ENCODE data around the gene HOXB9.
A peak's percentile ranks its signal among the peaks of the same experiment; 100 is the strongest.

The HOXB9 gene

GRCh38 chr17:48624544-48625494, 1.3 kb downstream of the HOXB9 start:
- DNase-seq (ENCODE audit: low read depth in 2 of 2): no peak

GRCh38 chr17:48624118-48624517, 2.0 kb downstream of the HOXB9 start:
- no peak for DNase-seq (ENCODE audit: low read depth in 2 of 2)

- no peak for DNase-seq (ENCODE audit: low read depth in 2 of 2)
Observed at GRCh38 chr17:48623583-48623982, 2.6 kb downstream of the HOXB9 start.

DNA sequence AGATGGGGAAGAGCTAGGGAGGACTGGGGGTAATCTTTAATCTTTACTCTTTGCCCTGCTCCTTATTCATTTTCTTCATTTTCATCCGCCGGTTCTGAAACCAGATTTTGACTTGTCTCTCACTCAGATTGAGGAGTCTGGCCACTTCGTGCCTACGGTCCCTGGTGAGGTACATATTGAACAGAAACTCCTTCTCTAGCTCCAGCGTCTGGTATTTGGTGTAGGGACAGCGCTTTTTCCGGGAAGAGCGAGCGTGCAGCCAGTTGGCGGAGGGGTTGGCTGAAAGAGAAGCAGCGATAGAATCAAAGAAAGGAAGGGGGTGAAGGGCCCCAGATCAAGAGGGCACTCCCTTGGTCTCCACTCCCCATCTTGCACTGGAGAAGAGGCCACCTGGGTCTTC, 3.3 kb downstream of the HOXB9 start:
- DNase-seq (ENCODE audit: low read depth in 2 of 2): no peak

DNA sequence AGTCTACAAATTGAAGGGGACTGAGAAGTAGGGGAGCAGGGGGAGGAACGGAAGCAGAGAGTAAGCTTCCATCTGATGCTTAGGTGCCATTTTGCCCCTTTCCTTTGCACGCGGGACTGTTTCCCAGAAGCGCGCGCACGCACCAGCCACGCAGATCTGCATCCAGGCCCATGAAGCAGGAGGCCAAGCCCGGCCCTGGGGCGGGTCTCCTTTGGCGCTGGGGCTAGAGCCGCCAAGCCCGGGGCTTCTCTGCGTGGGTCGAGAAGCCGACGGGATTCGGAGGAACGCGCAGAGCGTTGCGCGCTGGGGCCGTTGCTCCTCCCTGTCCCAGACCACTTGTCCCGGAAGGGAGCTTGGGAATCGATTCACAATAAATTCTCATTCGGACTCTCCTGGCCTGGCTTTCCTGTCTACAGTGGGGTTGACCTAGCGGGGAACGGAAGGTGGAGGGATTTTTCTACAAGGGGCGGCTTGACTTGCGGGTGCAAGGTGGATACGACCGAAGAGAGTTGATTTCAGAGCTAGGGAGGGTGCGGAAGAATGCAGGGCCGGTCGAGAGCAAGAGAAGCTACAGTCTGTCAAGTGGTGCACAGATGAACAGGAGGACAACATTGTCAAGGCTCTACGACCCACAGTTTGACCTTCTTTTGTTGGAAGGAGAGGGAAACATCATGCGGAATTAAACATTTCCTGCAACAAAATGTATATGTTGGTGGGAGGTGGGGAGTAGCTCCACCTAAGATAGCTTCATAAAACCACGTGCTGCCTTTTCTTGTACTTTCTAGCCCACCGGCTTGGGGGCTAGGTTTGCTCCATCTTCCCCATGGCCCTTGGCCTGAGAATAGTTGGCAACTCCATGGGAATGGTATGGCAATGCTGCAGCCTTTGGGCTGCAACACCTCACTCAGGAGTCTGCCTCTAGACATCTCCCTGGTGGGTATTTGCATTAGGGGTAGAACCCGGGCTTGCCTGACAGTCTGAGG, 4.5 kb downstream of the HOXB9 start:
- DNase-seq (ENCODE audit: low read depth in 2 of 2): no peak

GRCh38 chr17:48620461-48621139, 5.6 kb downstream of the HOXB9 start:
- no peak for DNase-seq (ENCODE audit: low read depth in 2 of 2)

GRCh38 chr17:48619826-48620449, 6.2 kb downstream of the HOXB9 start:
- DNase-seq (ENCODE audit: low read depth in 2 of 2): no peak

DNA sequence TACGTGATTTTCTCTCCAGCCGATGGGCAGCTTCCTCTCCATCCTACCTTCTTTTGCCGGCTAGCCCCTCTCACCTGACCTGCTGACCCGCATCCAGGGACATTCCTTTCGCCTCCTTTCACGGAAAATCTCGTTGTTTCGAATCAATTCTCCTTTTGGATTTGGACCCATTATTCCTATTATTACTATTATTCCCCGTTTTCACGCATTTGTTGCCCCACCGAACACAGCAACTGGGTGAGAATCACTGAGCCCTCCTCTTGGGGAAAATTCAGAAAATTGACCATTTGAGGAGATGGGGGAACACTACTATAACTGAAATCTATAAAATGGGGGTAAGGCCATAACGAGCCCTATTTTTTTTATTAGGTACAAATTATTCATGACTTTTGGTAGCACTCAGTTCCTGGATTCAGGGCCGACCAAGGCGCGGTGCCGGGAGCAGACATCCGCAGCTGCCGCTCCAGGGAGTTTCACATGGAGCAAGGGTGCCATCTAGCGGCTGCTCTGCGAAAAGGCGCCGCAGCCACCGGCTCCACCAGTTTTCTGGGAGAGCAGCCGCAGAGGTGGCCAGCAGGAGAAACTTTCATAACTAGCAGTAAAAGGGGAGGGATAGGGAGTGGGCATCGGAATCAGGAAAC, 7.8 kb downstream of the HOXB9 start:
- DNase-seq (ENCODE audit: low read depth in 2 of 2): peak; percentile 65 to 77

GRCh38 chr17:48617471-48618255, 8.5 kb downstream of the HOXB9 start:
- no peak for DNase-seq (ENCODE audit: low read depth in 2 of 2)

DNA sequence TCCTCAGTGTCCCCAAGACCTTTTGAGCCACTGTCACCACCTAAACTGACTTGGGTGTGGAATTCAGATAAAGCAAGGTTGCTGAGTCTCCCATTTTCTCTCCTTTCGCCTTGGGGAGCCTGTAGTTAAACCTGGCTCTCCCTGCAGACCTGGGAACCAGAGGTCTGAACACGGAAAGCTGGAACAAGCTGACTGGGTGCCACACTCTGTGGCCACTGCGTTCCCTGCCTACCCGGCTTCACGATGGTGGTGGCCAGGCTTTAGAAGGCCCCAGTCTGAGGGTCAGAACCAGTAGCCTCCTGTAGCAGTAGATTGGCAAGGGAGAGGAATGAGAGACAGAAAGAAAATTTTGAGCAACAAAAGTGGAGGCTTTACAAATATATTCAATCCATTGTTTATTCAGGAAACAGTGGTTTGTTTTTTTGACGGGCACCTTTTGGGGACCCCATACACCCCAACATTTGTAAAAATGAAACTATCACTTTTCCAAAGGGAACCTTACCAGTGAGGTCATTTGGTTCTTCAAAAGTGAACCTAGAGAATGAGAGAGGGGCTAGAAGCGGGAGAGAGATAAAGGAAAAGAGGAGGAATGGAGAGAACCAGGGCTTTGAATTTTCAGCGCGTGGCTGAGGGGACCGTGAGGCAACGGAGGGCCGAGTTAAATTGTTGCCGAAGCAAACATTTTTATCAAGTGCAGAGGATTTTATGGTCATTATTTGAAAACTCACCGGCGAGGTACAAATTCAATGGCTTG, 9.3 kb downstream of the HOXB9 start:
- DNase-seq (ENCODE audit: low read depth in 2 of 2): no peak

- no peak for DNase-seq (ENCODE audit: low read depth in 2 of 2)
Observed at GRCh38 chr17:48615963-48616716, 10.0 kb downstream of the HOXB9 start.

DNA sequence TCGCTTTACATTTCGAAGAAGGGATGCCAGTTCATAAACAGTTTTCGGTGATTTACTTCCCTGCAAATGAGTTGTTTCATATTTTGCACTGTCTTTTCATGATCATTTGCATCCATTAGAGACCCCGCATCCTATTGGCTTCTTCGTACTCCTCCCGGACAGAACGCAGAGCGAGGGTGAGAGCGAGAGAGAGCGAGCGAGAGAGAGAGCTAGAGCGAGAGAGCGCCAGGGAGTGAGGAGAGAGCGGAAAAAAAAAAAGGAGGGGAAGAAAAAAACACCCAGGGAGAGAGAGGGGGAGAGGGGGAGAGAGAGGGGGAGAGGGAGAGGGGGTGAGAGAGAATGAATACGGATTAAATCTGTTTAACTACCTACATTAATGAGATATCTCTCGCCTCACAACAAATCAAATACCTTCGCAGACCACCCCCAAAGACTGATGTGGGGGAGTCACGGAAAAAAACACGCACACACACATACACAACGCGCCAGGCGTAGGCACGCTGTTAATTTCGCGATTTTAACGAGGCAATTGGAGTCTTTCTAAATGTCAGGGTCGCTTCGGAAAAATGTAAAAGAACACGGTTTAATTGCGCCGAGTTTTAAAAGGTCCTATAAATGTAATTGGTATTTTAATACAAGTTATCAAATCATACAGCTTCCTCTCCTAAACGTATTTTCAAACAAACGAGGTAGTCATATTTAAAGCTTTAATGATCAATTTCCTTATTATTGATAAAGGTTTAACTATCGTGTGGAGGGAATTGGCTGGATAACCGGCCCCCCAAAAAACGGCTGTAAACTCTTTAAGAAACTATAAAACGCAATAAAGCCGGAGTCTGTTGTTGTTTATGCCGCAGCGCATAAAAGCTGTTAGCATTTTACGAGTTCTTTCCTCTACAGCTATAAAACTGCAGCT, 10.9 kb downstream of the HOXB9 start, which contains the start of gene HOXB8:
HOXB8 (minus strand) TSS at position 246 of the 916 bp plus-strand sequence. CDS start 588 bp downstream, outside the sequence.
- no peak for DNase-seq (ENCODE audit: low read depth in 2 of 2)

- DNase-seq (ENCODE audit: low read depth in 2 of 2): no peak
Observed at GRCh38 chr17:48613862-48614694, 12.1 kb downstream of the HOXB9 start.

- no peak for DNase-seq (ENCODE audit: low read depth in 2 of 2)
Observed at GRCh38 chr17:48612854-48613691, 13.1 kb downstream of the HOXB9 start.

GRCh38 chr17:48612456-48612853, 13.7 kb downstream of the HOXB9 start:
- DNase-seq (ENCODE audit: low read depth in 2 of 2): no peak
